Osteoblast (primary cell): ENCODE measurements around the gene DDX10. TPM values are rescaled to one million over a fixed set of nuclear protein-coding genes. Genes with fewer than 3 reads are reported as not detected.
A peak's percentile ranks its signal among the peaks of the same experiment; 100 is the strongest.

Source experiments
- DNase-seq: peaks from one replicate; pipeline ENCODE4 v3.0.0; 2011; ENCODE audit warnings: low spot score, mixed read lengths; ENCODE audit not compliant: insufficient read length; ENCODE audit errors: missing footprints
- H2AFZ ChIP-seq: 2 replicates; pipeline ENCODE4 v1.6.0; 2011; ENCODE audit warnings: mild to moderate bottlenecking, low read length
- H3K27ac ChIP-seq: 2 replicates; pipeline ENCODE4 v1.5.1; 2011; ENCODE audit warnings: mild to moderate bottlenecking, low read depth, low read length, moderate library complexity
- H3K27me3 ChIP-seq: 2 replicates; pipeline ENCODE4 v1.6.0; 2012; ENCODE audit warnings: mild to moderate bottlenecking, control low read depth, inconsistent platforms, low read length, moderate library complexity; ENCODE audit not compliant: insufficient read depth
- H3K36me3 ChIP-seq: 2 replicates; pipeline ENCODE4 v1.5.1; 2011; ENCODE audit warnings: mild to moderate bottlenecking, low read length, control low read depth, moderate library complexity; ENCODE audit not compliant: insufficient read depth
- H3K4me1 ChIP-seq: 2 replicates; pipeline ENCODE4 v1.5.1; 2011; ENCODE audit warnings: mild to moderate bottlenecking, low read length, control low read depth, moderate library complexity; ENCODE audit not compliant: insufficient read depth
- H3K4me2 ChIP-seq: 2 replicates; pipeline ENCODE4 v1.6.0; 2011; ENCODE audit warnings: mild to moderate bottlenecking, low read length; ENCODE audit not compliant: insufficient read depth
- H3K4me3 ChIP-seq: fragments of 200-600 bp; sonication (generic); 3 replicates; pipeline ENCODE4 v1.5.1; 2012; ENCODE audit warnings: mild to moderate bottlenecking, low read length, inconsistent platforms; ENCODE audit not compliant: insufficient read depth
- H3K79me2 ChIP-seq: 2 replicates; pipeline ENCODE4 v1.6.0; 2012; ENCODE audit warnings: mild to moderate bottlenecking, low read length, control low read depth, inconsistent platforms; ENCODE audit not compliant: insufficient read depth
- H3K9me3 ChIP-seq: 2 replicates; pipeline ENCODE4 v1.5.1; 2011; ENCODE audit warnings: low read depth, low read length, control low read depth
- H4K20me1 ChIP-seq: 2 replicates; pipeline ENCODE4 v1.6.0; 2012; ENCODE audit warnings: mild to moderate bottlenecking, low read length, control low read depth; ENCODE audit not compliant: insufficient read depth
- CTCF ChIP-seq: IDR thresholded peaks from 2 replicates; pipeline ENCODE4 v1.5.1; 2011; ENCODE audit warnings: mild to moderate bottlenecking, low read depth, low read length, moderate library complexity; ENCODE audit errors: extremely low read depth
- total RNA-seq: library from RNA; depleted of rRNA; stranded (reverse); fragments of >200 nt; gene quantifications from 2 replicates; pipeline ENCODE4 v1.2.3, GENCODE V29; 2012

DDX10 gene
- total RNA-seq, 1 donor, result 16.6 TPM

DNA sequence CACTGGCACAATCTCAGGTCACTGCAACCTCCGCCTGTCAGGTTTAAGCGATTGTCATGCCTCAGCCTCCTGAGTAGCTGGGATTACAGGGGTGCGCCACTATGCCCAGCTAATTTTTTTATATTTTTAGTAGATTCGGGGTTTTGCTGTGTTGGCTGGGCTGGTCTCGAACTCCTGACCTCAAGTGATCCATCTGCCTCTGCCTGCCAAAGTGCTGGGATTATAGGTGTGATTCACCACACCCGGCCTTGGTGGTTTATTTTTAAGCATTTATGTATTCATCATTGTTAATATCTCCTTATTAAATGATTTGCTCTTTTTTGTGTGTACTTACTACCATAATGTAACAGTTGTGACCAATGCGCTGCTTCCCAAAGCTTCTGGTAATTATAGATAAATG lies 171.7 kb downstream of the DDX10 start:
- H3K4me3 ChIP-seq, result no peak overlapping the region
- TF ChIP-seq CTCF, result no peak
- no peak for DNase-seq
- H2AFZ ChIP-seq, result no peak overlapping the region
- H3K79me2 ChIP-seq, result no peaks in the 10 kb centered on the region
- no peaks in the 10 kb centered on the region for H3K9me3 ChIP-seq
- no peaks in the 10 kb centered on the region for H3K27me3 ChIP-seq
- H3K4me2 ChIP-seq, result no peak overlapping the region
- no peaks in the 10 kb centered on the region for H3K4me1 ChIP-seq
- no peaks in the 10 kb centered on the region for H3K36me3 ChIP-seq
- no peak overlapping the region for H3K27ac ChIP-seq
- H4K20me1 ChIP-seq, result no peaks in the 10 kb centered on the region

GRCh38 chr11:108838102-108838791 lies 173.4 kb downstream of the DDX10 start:
- Histone ChIP-seq H3K79me2 (no peaks in the 10 kb centered on the region), H3K4me2 (no peak overlapping the region), H2AFZ (no peak overlapping the region), H3K27me3 (no peaks in the 10 kb centered on the region), H4K20me1 (no peaks in the 10 kb centered on the region), H3K4me3 (no peak overlapping the region), H3K4me1 (no peaks in the 10 kb centered on the region), H3K27ac (no peak overlapping the region), H3K36me3 (no peaks in the 10 kb centered on the region), H3K9me3 (no peaks in the 10 kb centered on the region)
- DNase-seq, result peak; percentile 13
- no peak for TF ChIP-seq CTCF

- Histone ChIP-seq H3K79me2 (no peaks in the 10 kb centered on the region), H3K4me3 (no peak overlapping the region), H3K9me3 (no peaks in the 10 kb centered on the region), H3K27ac (no peak overlapping the region), H3K4me1 (no peaks in the 10 kb centered on the region), H4K20me1 (no peaks in the 10 kb centered on the region), H3K27me3 (no peaks in the 10 kb centered on the region), H3K36me3 (no peaks in the 10 kb centered on the region), H3K4me2 (no peak overlapping the region), H2AFZ (no peak overlapping the region)
- no peak for TF ChIP-seq CTCF
- no peak for DNase-seq
These were observed 173.9 kb downstream of the DDX10 start for GRCh38 chr11:108838792-108839105.

DNA sequence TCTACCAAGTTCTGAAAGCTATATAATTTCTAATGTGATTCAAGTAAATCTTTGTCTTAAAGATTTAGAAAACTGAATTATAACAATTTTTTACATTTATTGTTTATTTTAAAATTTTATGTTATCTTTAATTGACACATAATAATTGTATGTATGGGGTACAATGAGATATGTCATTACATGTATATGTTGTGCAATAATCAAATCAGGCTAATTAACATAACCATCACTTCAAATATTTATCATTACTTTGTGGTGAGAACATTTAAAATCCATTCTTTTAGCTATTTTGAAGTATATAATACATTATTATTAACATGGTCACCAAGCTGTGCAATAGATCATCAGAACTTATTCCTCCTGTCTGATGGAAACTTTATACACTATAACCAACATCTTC lies 181.1 kb downstream of the DDX10 start:
- no peak for TF ChIP-seq CTCF
- DNase-seq, result no peak
- H4K20me1 ChIP-seq, result no peaks in the 10 kb centered on the region
- no peaks in the 10 kb centered on the region for H3K4me1 ChIP-seq
- H3K27ac ChIP-seq, result no peak overlapping the region
- H3K9me3 ChIP-seq, result no peaks in the 10 kb centered on the region
- no peaks in the 10 kb centered on the region for H3K79me2 ChIP-seq
- no peaks in the 10 kb centered on the region for H3K36me3 ChIP-seq
- no peak overlapping the region for H2AFZ ChIP-seq
- H3K4me3 ChIP-seq, result no peak overlapping the region
- H3K27me3 ChIP-seq, result no peaks in the 10 kb centered on the region
- H3K4me2 ChIP-seq, result no peak overlapping the region
